PFSK-1 (cell line): ENCODE results near the gene IRF2.

Experiments
- POLR2AphosphoS5 ChIP-seq: IDR thresholded peaks from 2 replicates; pipeline ENCODE4 v1.6.1; 2012; ENCODE audit warnings: low read depth, mild to moderate bottlenecking, control low read depth, low read length, moderate library complexity
- REST ChIP-seq, 2 experiments: IDR thresholded peaks; 2 replicates each; pipeline versions ENCODE4 v1.6.1 to v1.8.0; 2011 to 2012; ENCODE audit warnings: low read depth in 2 of 2, low read length in 2 of 2, control low read depth in 1 of 2, inconsistent platforms in 1 of 2, mild to moderate bottlenecking in 1 of 2, moderate library complexity in 1 of 2; ENCODE audit not compliant: insufficient read depth in 1 of 2
- TAF1 ChIP-seq: IDR thresholded peaks from 2 replicates; pipeline ENCODE4 v1.6.1; 2012; ENCODE audit warnings: low read length, control low read depth, borderline replicate concordance; ENCODE audit not compliant: insufficient read depth

GRCh38 chr4:184362396-184362795, 112.0 kb downstream of the IRF2 start:
- TF ChIP-seq POLR2AphosphoS5 (no peak), TAF1 (no peak), REST (IDR thresholded peaks at IDR 0.05; ENCODE audit: insufficient read depth in 1 of 2, low read depth in 2 of 2, low read length in 2 of 2) (no peak)
